ENCODE results near the gene SLC22A15.
A peak's percentile ranks its signal among the peaks of the same experiment; 100 is the strongest.

The SLC22A15 gene

GRCh38 chr1:115976062-115976920, at the start of gene SLC22A15:
SLC22A15 (plus strand) TSS chr1:115976513; CDS start chr1:115976628, 115 bp downstream.
- TF ChIP-seq ZC3H10 (CRISPR knock-in tag; IDR thresholded peaks at IDR 0.05) (no peak), ZFP30 (CRISPR knock-in tag; IDR thresholded peaks at IDR 0.05) (no peak), SNAI2 (CRISPR knock-in tag; IDR thresholded peaks at IDR 0.05) (no peak), ZNF70 (CRISPR knock-in tag; IDR thresholded peaks at IDR 0.05) (no peak), TOX (CRISPR knock-in tag; IDR thresholded peaks at IDR 0.05; ENCODE audit: borderline replicate concordance) (no peak), ZFP3 (CRISPR knock-in tag; IDR thresholded peaks at IDR 0.05) (no peak), BACH2 (CRISPR knock-in tag; IDR thresholded peaks at IDR 0.05; ENCODE audit: borderline replicate concordance) (no peak), ESRRG (CRISPR knock-in tag; IDR thresholded peaks at IDR 0.05) (no peak), ZNF565 (CRISPR knock-in tag; conservative IDR thresholded peaks at IDR 0.05; ENCODE audit: low read depth) (no peak), POU6F1 (CRISPR knock-in tag; IDR thresholded peaks at IDR 0.05; ENCODE audit: borderline replicate concordance, low read depth) (no peak), PPARA (CRISPR knock-in tag; IDR thresholded peaks at IDR 0.05; ENCODE audit: borderline replicate concordance) (no peak), ZNF8 (CRISPR knock-in tag; IDR thresholded peaks at IDR 0.05) (no peak), GLIS3 (CRISPR knock-in tag; IDR thresholded peaks at IDR 0.05) (no peak)
- TF ChIP-seq, protein P1, sequence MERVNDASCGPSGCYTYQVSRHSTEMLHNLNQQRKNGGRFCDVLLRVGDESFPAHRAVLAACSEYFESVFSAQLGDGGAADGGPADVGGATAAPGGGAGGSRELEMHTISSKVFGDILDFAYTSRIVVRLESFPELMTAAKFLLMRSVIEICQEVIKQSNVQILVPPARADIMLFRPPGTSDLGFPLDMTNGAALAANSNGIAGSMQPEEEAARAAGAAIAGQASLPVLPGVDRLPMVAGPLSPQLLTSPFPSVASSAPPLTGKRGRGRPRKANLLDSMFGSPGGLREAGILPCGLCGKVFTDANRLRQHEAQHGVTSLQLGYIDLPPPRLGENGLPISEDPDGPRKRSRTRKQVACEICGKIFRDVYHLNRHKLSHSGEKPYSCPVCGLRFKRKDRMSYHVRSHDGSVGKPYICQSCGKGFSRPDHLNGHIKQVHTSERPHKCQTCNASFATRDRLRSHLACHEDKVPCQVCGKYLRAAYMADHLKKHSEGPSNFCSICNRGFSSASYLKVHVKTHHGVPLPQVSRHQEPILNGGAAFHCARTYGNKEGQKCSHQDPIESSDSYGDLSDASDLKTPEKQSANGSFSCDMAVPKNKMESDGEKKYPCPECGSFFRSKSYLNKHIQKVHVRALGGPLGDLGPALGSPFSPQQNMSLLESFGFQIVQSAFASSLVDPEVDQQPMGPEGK (CRISPR knock-in tag; IDR thresholded peaks at IDR 0.05; ENCODE audit: borderline replicate concordance), result no peak
- TF ChIP-seq, protein P2, sequence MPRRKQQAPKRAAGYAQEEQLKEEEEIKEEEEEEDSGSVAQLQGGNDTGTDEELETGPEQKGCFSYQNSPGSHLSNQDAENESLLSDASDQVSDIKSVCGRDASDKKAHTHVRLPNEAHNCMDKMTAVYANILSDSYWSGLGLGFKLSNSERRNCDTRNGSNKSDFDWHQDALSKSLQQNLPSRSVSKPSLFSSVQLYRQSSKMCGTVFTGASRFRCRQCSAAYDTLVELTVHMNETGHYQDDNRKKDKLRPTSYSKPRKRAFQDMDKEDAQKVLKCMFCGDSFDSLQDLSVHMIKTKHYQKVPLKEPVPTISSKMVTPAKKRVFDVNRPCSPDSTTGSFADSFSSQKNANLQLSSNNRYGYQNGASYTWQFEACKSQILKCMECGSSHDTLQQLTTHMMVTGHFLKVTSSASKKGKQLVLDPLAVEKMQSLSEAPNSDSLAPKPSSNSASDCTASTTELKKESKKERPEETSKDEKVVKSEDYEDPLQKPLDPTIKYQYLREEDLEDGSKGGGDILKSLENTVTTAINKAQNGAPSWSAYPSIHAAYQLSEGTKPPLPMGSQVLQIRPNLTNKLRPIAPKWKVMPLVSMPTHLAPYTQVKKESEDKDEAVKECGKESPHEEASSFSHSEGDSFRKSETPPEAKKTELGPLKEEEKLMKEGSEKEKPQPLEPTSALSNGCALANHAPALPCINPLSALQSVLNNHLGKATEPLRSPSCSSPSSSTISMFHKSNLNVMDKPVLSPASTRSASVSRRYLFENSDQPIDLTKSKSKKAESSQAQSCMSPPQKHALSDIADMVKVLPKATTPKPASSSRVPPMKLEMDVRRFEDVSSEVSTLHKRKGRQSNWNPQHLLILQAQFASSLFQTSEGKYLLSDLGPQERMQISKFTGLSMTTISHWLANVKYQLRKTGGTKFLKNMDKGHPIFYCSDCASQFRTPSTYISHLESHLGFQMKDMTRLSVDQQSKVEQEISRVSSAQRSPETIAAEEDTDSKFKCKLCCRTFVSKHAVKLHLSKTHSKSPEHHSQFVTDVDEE (CRISPR knock-in tag; IDR thresholded peaks at IDR 0.05), result no peak
- TF ChIP-seq, protein P3, sequence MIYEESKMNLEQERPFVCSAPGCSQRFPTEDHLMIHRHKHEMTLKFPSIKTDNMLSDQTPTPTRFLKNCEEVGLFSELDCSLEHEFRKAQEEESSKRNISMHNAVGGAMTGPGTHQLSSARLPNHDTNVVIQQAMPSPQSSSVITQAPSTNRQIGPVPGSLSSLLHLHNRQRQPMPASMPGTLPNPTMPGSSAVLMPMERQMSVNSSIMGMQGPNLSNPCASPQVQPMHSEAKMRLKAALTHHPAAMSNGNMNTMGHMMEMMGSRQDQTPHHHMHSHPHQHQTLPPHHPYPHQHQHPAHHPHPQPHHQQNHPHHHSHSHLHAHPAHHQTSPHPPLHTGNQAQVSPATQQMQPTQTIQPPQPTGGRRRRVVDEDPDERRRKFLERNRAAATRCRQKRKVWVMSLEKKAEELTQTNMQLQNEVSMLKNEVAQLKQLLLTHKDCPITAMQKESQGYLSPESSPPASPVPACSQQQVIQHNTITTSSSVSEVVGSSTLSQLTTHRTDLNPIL (CRISPR knock-in tag; IDR thresholded peaks at IDR 0.05; ENCODE audit: low read depth), result no peak
- ATAC-seq, result peak; percentile 80

- ATAC-seq, result no peak
- no peak for TF ChIP-seq CSDC2 (CRISPR knock-in tag; IDR thresholded peaks at IDR 0.05)
- no peak for TF ChIP-seq PPARA (CRISPR knock-in tag; IDR thresholded peaks at IDR 0.05; ENCODE audit: borderline replicate concordance)
- no peak for TF ChIP-seq RARB (CRISPR knock-in tag; IDR thresholded peaks at IDR 0.05)
- no peak for TF ChIP-seq ZNF8 (CRISPR knock-in tag; IDR thresholded peaks at IDR 0.05)
- TF ChIP-seq GLIS3 (CRISPR knock-in tag; IDR thresholded peaks at IDR 0.05), result no peak
These were observed 48.3 kb upstream of the SLC22A15 start for GRCh38 chr1:115927971-115928370.

DNA sequence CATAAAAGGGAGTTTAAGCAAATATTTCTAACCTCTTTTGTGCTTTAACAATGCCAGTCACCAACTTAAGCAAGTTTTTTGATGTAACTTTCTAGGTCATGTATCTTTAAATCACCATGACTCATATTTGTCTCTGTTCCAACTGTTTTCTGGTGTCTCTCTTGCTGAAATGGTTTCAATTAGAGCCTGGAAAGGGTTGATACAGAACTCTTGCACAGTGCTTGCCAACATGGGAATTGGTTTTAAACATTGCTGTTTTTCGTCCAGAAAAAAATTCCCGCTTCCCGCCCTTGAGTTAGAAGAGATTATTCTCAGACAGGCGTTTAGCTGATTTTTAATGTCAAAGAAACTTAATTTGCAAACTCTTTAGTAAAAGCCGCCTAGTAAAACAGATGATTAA, 46.4 kb upstream of the SLC22A15 start:
- ATAC-seq, result peak; percentile 98
- TF ChIP-seq ZNF70 (CRISPR knock-in tag; IDR thresholded peaks at IDR 0.05) (no peak), ZFP30 (CRISPR knock-in tag; IDR thresholded peaks at IDR 0.05) (no peak), PPARA (CRISPR knock-in tag; IDR thresholded peaks at IDR 0.05; ENCODE audit: borderline replicate concordance) (no peak), ISL1 (CRISPR knock-in tag; IDR thresholded peaks at IDR 0.05) (peak; percentile 74), TCF4 (CRISPR knock-in tag; IDR thresholded peaks at IDR 0.05; ENCODE audit: borderline replicate concordance) (peak; percentile 62; the same call in 1 of the 2 replicates)
- TF ChIP-seq, protein P3 (CRISPR knock-in tag; IDR thresholded peaks at IDR 0.05; ENCODE audit: low read depth), result peak; percentile 43; the same call in 1 of the 2 replicates
